Erythroblast (primary cell): ENCODE measurements around the gene HBA2.

Experiments
- DNase-seq, 2 experiments: peaks; one replicate each; lab custom pipeline; 2025; lab: John Stamatoyannopoulos, UW
- GATA1 ChIP-seq: IDR thresholded peaks from 2 replicates; pipeline ENCODE4 v1.6.1; 2011; ENCODE audit warnings: low read depth, mild to moderate bottlenecking, control low read depth, low read length, moderate library complexity
- POLR2A ChIP-seq: IDR thresholded peaks from 2 replicates; pipeline ENCODE4 v1.6.1; 2011; ENCODE audit warnings: mild to moderate bottlenecking, low read length

HBA2 gene

DNA sequence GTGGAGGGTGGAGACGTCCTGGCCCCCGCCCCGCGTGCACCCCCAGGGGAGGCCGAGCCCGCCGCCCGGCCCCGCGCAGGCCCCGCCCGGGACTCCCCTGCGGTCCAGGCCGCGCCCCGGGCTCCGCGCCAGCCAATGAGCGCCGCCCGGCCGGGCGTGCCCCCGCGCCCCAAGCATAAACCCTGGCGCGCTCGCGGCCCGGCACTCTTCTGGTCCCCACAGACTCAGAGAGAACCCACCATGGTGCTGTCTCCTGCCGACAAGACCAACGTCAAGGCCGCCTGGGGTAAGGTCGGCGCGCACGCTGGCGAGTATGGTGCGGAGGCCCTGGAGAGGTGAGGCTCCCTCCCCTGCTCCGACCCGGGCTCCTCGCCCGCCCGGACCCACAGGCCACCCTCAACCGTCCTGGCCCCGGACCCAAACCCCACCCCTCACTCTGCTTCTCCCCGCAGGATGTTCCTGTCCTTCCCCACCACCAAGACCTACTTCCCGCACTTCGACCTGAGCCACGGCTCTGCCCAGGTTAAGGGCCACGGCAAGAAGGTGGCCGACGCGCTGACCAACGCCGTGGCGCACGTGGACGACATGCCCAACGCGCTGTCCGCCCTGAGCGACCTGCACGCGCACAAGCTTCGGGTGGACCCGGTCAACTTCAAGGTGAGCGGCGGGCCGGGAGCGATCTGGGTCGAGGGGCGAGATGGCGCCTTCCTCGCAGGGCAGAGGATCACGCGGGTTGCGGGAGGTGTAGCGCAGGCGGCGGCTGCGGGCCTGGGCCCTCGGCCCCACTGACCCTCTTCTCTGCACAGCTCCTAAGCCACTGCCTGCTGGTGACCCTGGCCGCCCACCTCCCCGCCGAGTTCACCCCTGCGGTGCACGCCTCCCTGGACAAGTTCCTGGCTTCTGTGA, 4.1 kb downstream of the HBA2 start, which contains the start of gene HBA1:
Gene HBA1, plus strand, starts transcription at position 204 of the 906 bp plus-strand sequence. Its CDS starts 37 bp downstream, at position 241.
- peak; percentile 59 to 72 for DNase-seq
- TF ChIP-seq POLR2A: peak; percentile 74

- TF ChIP-seq GATA1 (no peak), POLR2A (no peak)
- DNase-seq: peak; percentile 66 to 79
These were observed 4.7 kb downstream of the HBA2 start for GRCh38 chr16:177394-177822.

GRCh38 chr16:177981-178667, 5.4 kb downstream of the HBA2 start:
- peak; percentile 83 to 84 for DNase-seq
- no peak for TF ChIP-seq GATA1
- TF ChIP-seq POLR2A: peak; percentile 95

GRCh38 chr16:178668-179015, 6.0 kb downstream of the HBA2 start:
- DNase-seq: peak; percentile 78 to 79
- no peak for TF ChIP-seq GATA1
- TF ChIP-seq POLR2A: no peak

- DNase-seq: peak; percentile 73 to 75
- TF ChIP-seq GATA1 (no peak), POLR2A (peak; percentile 91)
These were observed 6.8 kb downstream of the HBA2 start for GRCh38 chr16:179211-180092.

DNA sequence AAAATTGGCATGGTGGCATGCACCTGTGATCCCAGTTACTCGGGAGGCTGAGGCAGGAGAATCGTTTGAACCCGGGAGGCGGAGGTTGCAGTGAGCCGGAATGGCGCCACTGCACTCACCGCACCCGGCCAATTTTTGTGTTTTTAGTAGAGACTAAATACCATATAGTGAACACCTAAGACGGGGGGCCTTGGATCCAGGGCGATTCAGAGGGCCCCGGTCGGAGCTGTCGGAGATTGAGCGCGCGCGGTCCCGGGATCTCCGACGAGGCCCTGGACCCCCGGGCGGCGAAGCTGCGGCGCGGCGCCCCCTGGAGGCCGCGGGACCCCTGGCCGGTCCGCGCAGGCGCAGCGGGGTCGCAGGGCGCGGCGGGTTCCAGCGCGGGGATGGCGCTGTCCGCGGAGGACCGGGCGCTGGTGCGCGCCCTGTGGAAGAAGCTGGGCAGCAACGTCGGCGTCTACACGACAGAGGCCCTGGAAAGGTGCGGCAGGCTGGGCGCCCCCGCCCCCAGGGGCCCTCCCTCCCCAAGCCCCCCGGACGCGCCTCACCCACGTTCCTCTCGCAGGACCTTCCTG, 7.5 kb downstream of the HBA2 start, which contains the start of gene HBQ1:
Gene HBQ1, plus strand, starts transcription at position 359 of the 575 bp plus-strand sequence. Its CDS starts 28 bp downstream, at position 387.
- DNase-seq: peak; percentile 88 to 93
- TF ChIP-seq GATA1 (no peak), POLR2A (no peak)

DNA sequence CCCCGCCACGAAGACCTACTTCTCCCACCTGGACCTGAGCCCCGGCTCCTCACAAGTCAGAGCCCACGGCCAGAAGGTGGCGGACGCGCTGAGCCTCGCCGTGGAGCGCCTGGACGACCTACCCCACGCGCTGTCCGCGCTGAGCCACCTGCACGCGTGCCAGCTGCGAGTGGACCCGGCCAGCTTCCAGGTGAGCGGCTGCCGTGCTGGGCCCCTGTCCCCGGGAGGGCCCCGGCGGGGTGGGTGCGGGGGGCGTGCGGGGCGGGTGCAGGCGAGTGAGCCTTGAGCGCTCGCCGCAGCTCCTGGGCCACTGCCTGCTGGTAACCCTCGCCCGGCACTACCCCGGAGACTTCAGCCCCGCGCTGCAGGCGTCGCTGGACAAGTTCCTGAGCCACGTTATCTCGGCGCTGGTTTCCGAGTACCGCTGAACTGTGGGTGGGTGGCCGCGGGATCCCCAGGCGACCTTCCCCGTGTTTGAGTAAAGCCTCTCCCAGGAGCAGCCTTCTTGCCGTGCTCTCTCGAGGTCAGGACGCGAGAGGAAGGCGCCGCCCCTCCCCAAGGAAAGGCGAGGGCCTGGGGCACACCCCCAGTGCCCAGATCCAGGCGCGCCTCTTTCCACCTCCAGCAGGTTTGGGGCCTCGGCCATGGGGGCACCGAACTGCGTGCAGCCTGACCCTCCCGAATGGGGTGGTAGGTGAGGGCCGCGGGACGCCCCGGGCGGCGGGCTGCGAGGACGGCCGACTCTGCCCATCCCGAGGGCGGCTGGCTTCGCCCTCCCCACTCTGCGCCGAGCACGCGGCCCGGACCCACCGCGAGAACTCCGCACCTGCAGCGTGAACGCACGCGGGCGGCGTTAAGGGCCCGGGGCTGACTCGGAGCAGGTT, 8.2 kb downstream of the HBA2 start:
- peak; percentile 93 to 95 for DNase-seq

GRCh38 chr16:181565-182021, 8.9 kb downstream of the HBA2 start:
- TF ChIP-seq POLR2A: peak; percentile 18
- no peak for TF ChIP-seq GATA1
- peak in 1 of 2 experiments; percentile 55 for DNase-seq

More for the DNA sequence above, 8.2 kb downstream of the HBA2 start:
- peak; percentile 73 for TF ChIP-seq POLR2A
- no peak for TF ChIP-seq GATA1

DNA sequence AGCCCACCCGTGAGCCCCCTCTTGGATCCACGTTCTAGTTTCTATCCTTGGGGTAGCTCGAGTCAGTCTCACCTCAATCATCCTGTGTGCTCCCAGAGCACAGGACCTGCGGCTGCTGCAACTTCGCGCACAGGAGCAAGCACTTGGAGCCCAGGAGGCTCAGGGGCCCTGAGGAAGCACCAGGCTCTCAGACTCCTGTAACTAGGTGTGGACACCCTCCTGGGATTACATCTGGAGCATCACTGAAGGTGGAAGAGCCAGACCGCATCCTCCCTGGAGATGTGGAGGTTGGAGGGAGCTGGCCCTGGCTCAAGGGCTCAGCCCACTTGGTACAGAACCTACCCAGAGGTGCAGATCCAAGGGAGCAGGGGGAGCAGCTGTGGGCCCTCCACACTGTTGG, 10.3 kb downstream of the HBA2 start:
- no peak for DNase-seq
- TF ChIP-seq POLR2A: no peak
- no peak for TF ChIP-seq GATA1

GRCh38 chr16:185213-185612, 12.5 kb downstream of the HBA2 start:
- TF ChIP-seq POLR2A (peak; percentile 18), GATA1 (no peak)
- no peak for DNase-seq

DNA sequence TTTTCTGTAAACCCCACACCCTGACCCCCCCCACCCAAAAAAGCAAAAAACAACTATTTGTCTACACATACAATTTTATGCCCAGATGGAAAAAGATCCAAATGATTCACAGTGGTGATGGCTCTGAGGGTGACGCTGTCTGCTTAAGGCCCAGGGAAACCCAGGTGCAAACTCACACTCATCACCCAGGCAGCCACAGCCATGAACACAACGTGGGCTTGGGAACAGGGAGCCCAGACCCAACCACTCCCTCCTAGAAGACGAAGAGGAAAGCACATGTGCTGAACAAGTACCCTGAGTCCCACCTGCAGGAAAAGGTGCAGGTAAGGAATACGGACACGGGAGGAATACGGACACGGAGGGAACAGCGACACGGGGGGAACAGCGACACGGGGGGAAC, 13.0 kb downstream of the HBA2 start:
- no peak for DNase-seq
- TF ChIP-seq POLR2A (peak; percentile 4), GATA1 (no peak)

GRCh38 chr16:187330-187729, 14.7 kb downstream of the HBA2 start:
- TF ChIP-seq POLR2A (no peak), GATA1 (no peak)
- no peak for DNase-seq
